ENCODE results near the gene PEX12. TPM values are rescaled to one million over a fixed set of nuclear protein-coding genes. Genes with fewer than 3 reads are reported as not detected.
"Not testable (repeated sequence)": the region's sequence is repeated elsewhere in the genome, so short reads cannot be mapped to it uniquely, and the experiment has no call there.

PEX12 gene
- total RNA-seq, 2 donors from 2014 or later, result 1.9 to 2.6 TPM

DNA sequence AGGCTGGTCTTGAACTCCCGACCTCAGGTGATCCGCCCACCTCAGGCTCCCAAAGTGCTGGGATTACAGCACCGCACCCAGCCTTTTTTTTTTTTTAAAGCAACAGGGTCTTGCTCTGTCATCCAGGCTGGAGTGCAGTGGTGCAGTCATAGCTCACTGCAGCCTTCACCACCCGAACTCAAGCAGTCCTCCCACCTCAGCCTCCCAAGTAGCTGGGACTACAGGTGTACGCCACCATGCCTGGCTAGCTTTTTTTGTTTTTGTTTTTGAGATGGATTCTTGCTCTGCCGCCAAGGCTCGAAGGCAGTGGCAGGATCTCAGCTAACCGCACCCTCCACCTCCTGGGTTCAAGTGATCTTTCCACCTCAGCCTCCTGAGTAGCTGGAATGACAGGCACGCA, 43.0 kb downstream of the PEX12 start:
- H3K4me3 Mint-ChIP-seq, result peak overlapping the region; percentile 79
- H3K36me3 Mint-ChIP-seq (ENCODE audit: low read depth), result peaks cover 66% of the 10 kb centered on the region
- not testable (repeated sequence) for H3K27me3 Mint-ChIP-seq; ATAC-seq (replicated peaks); H3K9me3 Mint-ChIP-seq
- peak overlapping the region; percentile 96 for H3K27ac Mint-ChIP-seq
- H3K4me1 Mint-ChIP-seq, result peaks cover 37% of the 10 kb centered on the region

DNA sequence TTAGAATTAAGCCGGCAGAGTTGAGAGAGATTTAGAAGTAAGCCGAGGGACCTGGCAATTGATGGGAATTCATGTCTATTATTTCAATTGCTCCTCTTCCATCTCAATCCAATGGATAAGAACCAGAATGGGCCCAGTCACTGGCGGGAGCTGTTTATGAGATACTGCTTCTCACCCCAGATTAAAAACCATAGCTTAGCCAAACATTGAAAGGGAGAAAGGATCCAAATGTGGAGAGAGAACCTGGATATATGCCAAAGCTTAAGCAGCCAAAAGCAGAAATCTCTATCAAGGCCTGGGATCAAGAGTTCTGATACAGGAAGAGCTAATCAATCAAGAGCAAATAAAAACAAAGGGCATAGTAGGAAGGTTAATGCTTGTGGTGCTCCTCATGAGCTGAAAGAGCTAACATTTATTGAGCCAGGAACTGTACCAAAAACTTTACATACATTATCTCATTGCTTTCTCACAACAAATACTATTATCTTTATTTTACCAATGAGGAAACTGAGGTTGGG, 43.7 kb downstream of the PEX12 start:
- peaks cover 32% of the 10 kb centered on the region for H3K4me1 Mint-ChIP-seq
- H3K9me3 Mint-ChIP-seq, result peaks cover 3% of the 10 kb centered on the region
- H3K27me3 Mint-ChIP-seq, result no peaks in the 10 kb centered on the region
- H3K27ac Mint-ChIP-seq, result peak overlapping the region; percentile 96
- no peak for ATAC-seq (replicated peaks)
- peaks cover 72% of the 10 kb centered on the region for H3K36me3 Mint-ChIP-seq (ENCODE audit: low read depth)
- peak overlapping the region; percentile 79 for H3K4me3 Mint-ChIP-seq

DNA sequence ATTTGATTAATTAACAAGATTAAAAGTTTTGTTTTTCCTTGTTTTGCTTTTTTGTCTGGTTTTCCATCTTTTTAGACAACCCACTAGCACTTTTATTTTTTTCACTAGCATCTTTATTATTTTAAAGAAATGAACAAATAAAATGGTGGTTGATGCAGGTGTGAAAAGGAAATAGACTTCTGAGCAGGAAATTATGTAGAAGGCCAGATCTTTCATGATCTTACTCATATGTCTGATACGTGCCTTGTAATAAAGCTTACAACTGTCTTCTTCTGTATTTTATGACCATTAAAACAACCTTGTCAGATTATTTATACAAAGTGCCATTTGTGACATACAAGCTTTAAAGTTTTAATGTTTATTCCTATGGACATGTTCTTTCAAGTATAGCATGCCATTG, 47.2 kb downstream of the PEX12 start:
- Mint-ChIP-seq H3K27ac (peak overlapping the region; percentile 79), H3K27me3 (no peaks in the 10 kb centered on the region)

DNA sequence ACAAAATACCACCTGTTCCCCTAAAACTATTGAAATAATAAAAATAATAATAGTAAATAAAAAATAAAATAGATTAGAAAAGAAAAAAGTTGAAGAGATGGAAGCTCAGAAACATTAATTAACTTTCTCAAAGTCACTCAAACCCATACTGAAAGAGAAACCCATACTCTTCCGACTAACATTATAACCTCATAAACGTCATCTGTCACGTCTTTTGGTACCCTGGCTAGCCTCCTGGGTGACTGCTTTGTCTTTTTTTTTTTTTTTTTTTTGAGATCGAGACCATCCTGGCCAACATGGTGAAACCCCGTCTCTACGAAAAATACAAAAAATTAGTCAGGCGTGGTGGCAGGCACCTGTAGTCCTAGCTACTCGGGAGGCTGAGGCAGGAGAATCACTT, 48.5 kb downstream of the PEX12 start:
- Mint-ChIP-seq H3K36me3 (ENCODE audit: low read depth) (peaks cover 82% of the 10 kb centered on the region), H3K27me3 (no peaks in the 10 kb centered on the region), H3K9me3 (peaks cover 3% of the 10 kb centered on the region), H3K4me1 (peaks cover 61% of the 10 kb centered on the region), H3K4me3 (peak overlapping the region; percentile 79), H3K27ac (peak overlapping the region; percentile 79)
- ATAC-seq (replicated peaks), result peak; percentile 53

More for the DNA sequence above, 47.2 kb downstream of the PEX12 start:
- peaks cover 91% of the 10 kb centered on the region for H3K36me3 Mint-ChIP-seq (ENCODE audit: low read depth)
- peak; percentile 36 for ATAC-seq (replicated peaks)
- H3K4me3 Mint-ChIP-seq, result peak overlapping the region; percentile 79
- H3K4me1 Mint-ChIP-seq, result peaks cover 48% of the 10 kb centered on the region
- H3K9me3 Mint-ChIP-seq, result peaks cover 3% of the 10 kb centered on the region

DNA sequence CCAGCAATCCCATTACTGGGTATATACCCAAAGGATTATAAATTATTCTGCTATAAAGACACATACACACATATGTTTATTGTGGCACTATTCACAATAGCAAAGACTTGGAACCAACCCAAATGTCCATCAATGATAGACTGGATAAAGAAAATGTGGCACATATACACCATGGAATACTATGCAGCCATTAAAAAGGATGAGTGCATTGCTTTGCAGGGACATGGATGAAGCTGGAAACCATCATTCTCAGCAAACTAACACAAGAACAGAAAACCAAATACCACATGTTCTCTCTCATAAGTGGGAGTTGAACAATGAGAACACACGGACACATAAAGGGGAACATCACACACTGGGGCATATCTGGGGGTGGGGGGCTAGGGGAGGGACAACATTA, 49.0 kb downstream of the PEX12 start:
- H3K9me3 Mint-ChIP-seq, result not testable (repeated sequence)
- peaks cover 81% of the 10 kb centered on the region for H3K36me3 Mint-ChIP-seq (ENCODE audit: low read depth)

More for the DNA sequence above, 49.0 kb downstream of the PEX12 start:
- ATAC-seq (replicated peaks); H3K27me3 Mint-ChIP-seq; H3K27ac Mint-ChIP-seq: not testable (repeated sequence)
- Mint-ChIP-seq H3K4me3 (peak overlapping the region; percentile 79), H3K4me1 (peaks cover 61% of the 10 kb centered on the region)

Other genes with a start within 250 kb of the PEX12 start
- 100 to 1,000 TPM in 1 of 2 donors, 10 to 100 TPM in 1; 77.5 to 112 TPM for gene SLFN11, start 204.9 kb downstream of the PEX12 start, total RNA-seq
- gene SLFN12, start 146.1 kb downstream of the PEX12 start, total RNA-seq, result 10 to 100 TPM; 10.4 to 13.5 TPM
- gene SLFN13, start 129.8 kb downstream of the PEX12 start, total RNA-seq, result 10 to 100 TPM; 38.2 to 58.6 TPM
- gene SLFN12L, start 40.9 kb downstream of the PEX12 start, total RNA-seq, result 10 to 100 TPM; 56.1 to 72.2 TPM
- gene SLFN14, start 17.8 kb downstream of the PEX12 start, total RNA-seq, result under 1 TPM in 1 of 2 donors, not detected in 1; 0.08 TPM
- 100 to 1,000 TPM; 189 to 213 TPM for gene AP2B1, start 8.8 kb upstream of the PEX12 start, total RNA-seq
- gene RASL10B, start 153.1 kb upstream of the PEX12 start, total RNA-seq, result under 1 TPM; 0.16 to 0.63 TPM
- gene GAS2L2, start 174.7 kb upstream of the PEX12 start, total RNA-seq, result not detected
- gene C17orf50, start 182.3 kb upstream of the PEX12 start, total RNA-seq, result not detected
- gene MMP28, start 217.1 kb upstream of the PEX12 start, total RNA-seq, result not detected
- gene TAF15, start 230.9 kb upstream of the PEX12 start, total RNA-seq, result 100 to 1,000 TPM; 240 to 282 TPM

All from activated T-helper 17 cell treated with anti-CD3 and anti-CD28 coated beads, Interleukin-2, amount 50 U/mL, for 72 hours (primary cell).